GM10248 (cell line): Measurements from ENCODE around the gene KMO.

ENCODE experiments used
- CTCF ChIA-PET: fragments of 300-600 bp; sonication (Branson Sonifier 250); formaldehyde crosslinking; extraction: SDS; loops from one replicate; lab custom pipeline; 2021; ENCODE audit warnings: antibody characterized with exemption; lab: Yijun Ruan, JAX
- POLR2A ChIA-PET: fragments of 350-650 bp; sonication (Branson Sonifier 250); formaldehyde crosslinking; extraction: SDS; loops from one replicate; lab custom pipeline; 2020; ENCODE audit warnings: antibody characterized with exemption; lab: Yijun Ruan, JAX
- DNase-seq: peaks from one replicate; pipeline ENCODE4 v3.0.0; 2012; ENCODE audit errors: extremely low spot score
- TF ChIP-seq, protein P1 (sequence below): IDR thresholded peaks from 2 replicates; pipeline ENCODE4 v1.5.1; 2012; ENCODE audit warnings: mild to moderate bottlenecking, low read depth; ENCODE audit errors: extremely low read depth, missing control alignments, control extremely low read depth

KMO gene

DNA sequence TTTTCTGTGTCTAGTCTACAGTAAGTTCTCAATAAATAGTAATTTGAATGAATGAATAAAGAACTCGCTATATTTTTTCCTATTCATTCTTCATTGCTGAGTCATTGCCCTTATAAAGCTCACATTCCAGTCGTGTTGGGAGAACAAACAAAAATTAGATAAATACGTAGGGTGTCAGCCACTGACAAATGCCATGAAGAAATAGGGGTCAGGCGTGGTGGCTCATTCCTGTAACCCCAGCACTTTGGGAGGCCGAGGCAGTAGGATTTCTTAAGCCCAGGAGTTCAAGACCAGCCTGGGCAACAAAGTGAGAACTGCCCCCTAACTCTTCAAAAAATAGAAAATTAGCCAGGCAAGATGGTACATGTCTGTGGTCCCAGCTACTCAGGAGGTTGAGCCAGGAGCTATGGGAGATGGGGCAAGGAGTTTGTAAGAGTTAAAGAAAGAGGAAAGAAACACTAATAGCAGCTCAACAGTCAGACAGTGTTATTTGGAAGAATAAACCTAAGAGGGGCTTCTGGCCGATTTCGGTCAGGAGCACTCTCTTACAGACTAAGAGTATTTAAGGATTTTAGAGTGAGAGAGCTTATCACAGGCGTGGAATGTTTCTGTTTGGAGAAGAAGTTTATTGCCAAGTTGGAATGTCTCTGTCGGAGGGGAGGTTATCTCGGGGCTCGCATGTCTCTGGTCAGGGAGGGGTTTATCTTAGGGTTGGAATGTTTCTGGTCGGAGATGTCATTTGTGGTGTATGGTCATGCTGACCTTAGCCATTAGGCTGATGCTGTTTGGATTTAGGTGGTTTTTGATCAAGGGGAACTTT, 109.8 kb downstream of the KMO start:
- TF ChIP-seq, protein P1, sequence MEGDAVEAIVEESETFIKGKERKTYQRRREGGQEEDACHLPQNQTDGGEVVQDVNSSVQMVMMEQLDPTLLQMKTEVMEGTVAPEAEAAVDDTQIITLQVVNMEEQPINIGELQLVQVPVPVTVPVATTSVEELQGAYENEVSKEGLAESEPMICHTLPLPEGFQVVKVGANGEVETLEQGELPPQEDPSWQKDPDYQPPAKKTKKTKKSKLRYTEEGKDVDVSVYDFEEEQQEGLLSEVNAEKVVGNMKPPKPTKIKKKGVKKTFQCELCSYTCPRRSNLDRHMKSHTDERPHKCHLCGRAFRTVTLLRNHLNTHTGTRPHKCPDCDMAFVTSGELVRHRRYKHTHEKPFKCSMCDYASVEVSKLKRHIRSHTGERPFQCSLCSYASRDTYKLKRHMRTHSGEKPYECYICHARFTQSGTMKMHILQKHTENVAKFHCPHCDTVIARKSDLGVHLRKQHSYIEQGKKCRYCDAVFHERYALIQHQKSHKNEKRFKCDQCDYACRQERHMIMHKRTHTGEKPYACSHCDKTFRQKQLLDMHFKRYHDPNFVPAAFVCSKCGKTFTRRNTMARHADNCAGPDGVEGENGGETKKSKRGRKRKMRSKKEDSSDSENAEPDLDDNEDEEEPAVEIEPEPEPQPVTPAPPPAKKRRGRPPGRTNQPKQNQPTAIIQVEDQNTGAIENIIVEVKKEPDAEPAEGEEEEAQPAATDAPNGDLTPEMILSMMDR = no peak
- POLR2A ChIA-PET = no interaction called here
- CTCF ChIA-PET = interaction anchor here (1.2 to 5.0 kb wide), 4 partner anchors 9 to 356 kb away, joined by 3 to 22 read pairs (median 7); partner anchors contain the start of gene MAP1LC3C
- no peak for DNase-seq

DNA sequence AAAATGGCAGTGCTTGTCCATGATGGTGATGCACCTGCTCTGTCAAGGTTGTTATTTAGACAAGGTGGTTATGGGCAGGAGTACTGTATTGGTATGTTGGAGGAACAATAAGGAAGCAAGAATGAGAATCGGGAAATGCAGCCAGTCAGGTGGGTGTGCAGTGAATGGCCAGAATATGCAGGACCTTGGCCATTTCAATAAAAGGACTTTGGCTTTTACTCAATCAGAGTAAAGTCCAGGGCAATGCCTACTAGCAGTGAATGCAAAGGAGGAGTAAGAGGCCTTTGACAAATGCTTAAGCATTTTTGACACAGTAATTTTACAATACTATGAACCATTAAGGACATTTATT, 110.4 kb downstream of the KMO start:
- POLR2A ChIA-PET = no interaction called here
- CTCF ChIA-PET = interaction anchor here (1.0 to 5.0 kb wide), 3 partner anchors 15 to 356 kb away, joined by 3 to 22 read pairs (median 3); partner anchors contain the start of gene MAP1LC3C
- DNase-seq = no peak
- TF ChIP-seq, protein P1 = no peak

DNA sequence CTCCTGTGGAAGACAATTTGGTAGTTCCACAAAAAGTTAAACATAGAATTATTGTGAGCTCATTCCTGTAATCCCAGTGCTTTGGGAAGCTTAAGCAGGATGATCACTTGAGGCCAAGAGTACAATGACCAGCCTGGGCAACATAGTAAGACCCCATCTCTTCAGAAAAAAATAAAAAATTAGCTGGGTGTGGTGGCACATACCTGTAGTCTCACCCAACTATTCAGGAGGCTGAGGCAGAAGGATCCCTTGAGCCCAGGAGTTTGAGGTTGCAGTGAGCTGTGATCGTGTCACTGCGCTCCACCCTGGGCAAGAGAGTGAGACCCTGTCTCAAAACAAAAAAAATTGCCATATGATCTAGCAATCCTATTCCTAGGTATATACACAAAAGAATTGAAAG, 112.1 kb downstream of the KMO start:
- TF ChIP-seq, protein P1 = no peak
- POLR2A ChIA-PET = no interaction called here
- CTCF ChIA-PET = interaction anchor here (1.0 to 5.0 kb wide), 3 partner anchors 10 to 42 kb away, joined by 3 to 22 read pairs (median 4); no protein-coding TSS in a partner anchor

DNA sequence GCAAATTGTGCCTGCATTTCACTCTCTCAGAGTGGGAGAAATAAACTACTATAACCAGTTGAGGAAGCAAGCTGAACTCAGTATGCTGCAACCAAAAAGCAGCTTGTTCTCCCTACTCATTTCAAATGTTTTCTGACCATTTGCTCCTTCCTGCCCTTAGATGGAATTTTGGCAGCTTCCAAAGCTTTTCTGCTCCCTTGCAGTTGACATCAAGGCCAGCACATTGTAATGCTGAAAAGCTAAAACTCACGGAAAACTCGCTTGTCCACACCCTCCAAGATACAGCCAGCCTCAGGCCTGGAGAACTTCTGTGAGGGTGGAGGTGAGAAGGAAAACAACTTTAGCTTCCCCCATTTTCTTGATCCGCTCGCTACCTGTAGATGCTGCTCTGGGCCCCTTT, 113.0 kb downstream of the KMO start:
- CTCF ChIA-PET = interaction anchor here (1.0 to 2.1 kb wide), 4 partner anchors 9 to 197 kb away, joined by 3 to 8 read pairs (median 4); no protein-coding TSS in a partner anchor
- TF ChIP-seq, protein P1 = no peak
- no peak for DNase-seq
- POLR2A ChIA-PET = no interaction called here

More for the DNA sequence above, 112.1 kb downstream of the KMO start:
- DNase-seq = no peak
